IMR-90 (cell line): ENCODE data around the gene VTCN1. TPM values are rescaled to one million over a fixed set of nuclear protein-coding genes. Genes with fewer than 3 reads are reported as not detected.

ENCODE experiments used
- ATAC-seq: fragments of 200-7000 bp; cut with Tn5 transposase; 2 replicates; pipeline ENCODE4 v1.9.1; 2020; ENCODE audit warnings: low read depth, mild to moderate bottlenecking, moderate library complexity
- BruUV-seq: library from RNA; stranded (reverse); fragments of 400-500 nt; replicated peaks from 2 replicates; lab custom pipeline; 2021; lab: Mats Ljungman, UMichigan
- CTCF ChIA-PET: fragments of 300-600 bp; formaldehyde crosslinking; extraction: SDS; loops from one replicate; lab custom pipeline; 2021; ENCODE audit warnings: antibody characterized with exemption; lab: Yijun Ruan, JAX
- POLR2A ChIA-PET: fragments of 300-600 bp; sonication (Branson Sonifier 250); formaldehyde crosslinking; loops from one replicate; lab custom pipeline; 2022; ENCODE audit warnings: antibody characterized with exemption; ENCODE audit not compliant: unreplicated experiment; lab: Charles Lee
- DNase-seq: peaks from one replicate; pipeline ENCODE4 v3.0.0; 2013
- H2AFZ ChIP-seq: replicated peaks from 2 replicates; pipeline ENCODE3; 2013; ENCODE audit warnings: low read length, mild to moderate bottlenecking; ENCODE audit not compliant: poor library complexity
- H2AK5ac ChIP-seq: 2 replicates; pipeline ENCODE4 v1.6.1; 2013; ENCODE audit warnings: low read depth, low read length, inconsistent platforms
- H2AK9ac ChIP-seq: replicated peaks from 2 replicates; pipeline ENCODE3; 2013; ENCODE audit warnings: mild to moderate bottlenecking, low read depth, low read length, moderate library complexity; ENCODE audit not compliant: poor library complexity
- H2BK120ac ChIP-seq: 2 replicates; pipeline ENCODE4 v1.6.1; 2013; ENCODE audit warnings: low read depth, low read length, inconsistent platforms
- H2BK15ac ChIP-seq: 3 replicates; pipeline ENCODE4 v1.6.1; 2013; ENCODE audit warnings: low read depth, low read length, inconsistent platforms
- H2BK20ac ChIP-seq: 2 replicates; pipeline ENCODE4 v1.6.1; 2013; ENCODE audit warnings: low read depth, mild to moderate bottlenecking, inconsistent platforms, low read length, moderate library complexity
- H2BK5ac ChIP-seq: 2 replicates; pipeline ENCODE4 v1.6.1; 2013; ENCODE audit warnings: mild to moderate bottlenecking, low read depth, low read length, inconsistent platforms; ENCODE audit not compliant: poor library complexity, severe bottlenecking
- H3K14ac ChIP-seq: replicated peaks from 2 replicates; pipeline ENCODE4 v1.6.1; 2013; ENCODE audit warnings: low read depth, low read length, inconsistent platforms
- H3K18ac ChIP-seq: 2 replicates; pipeline ENCODE4 v1.6.1; 2013; ENCODE audit warnings: low read depth, low read length, control low read depth
- H3K23ac ChIP-seq: 2 replicates; pipeline ENCODE4 v1.6.1; 2013; ENCODE audit warnings: low read depth, low read length, inconsistent platforms
- H3K27ac ChIP-seq: 2 replicates; pipeline ENCODE4 v1.5.1; 2013; ENCODE audit warnings: mild to moderate bottlenecking, control low read depth, low read length; ENCODE audit not compliant: insufficient read depth
- H3K27me3 ChIP-seq: 2 replicates; pipeline ENCODE4 v1.6.1; 2013; ENCODE audit warnings: low read length; ENCODE audit not compliant: control insufficient read depth, insufficient read depth
- H3K36me3 ChIP-seq: 2 replicates; pipeline ENCODE4 v1.6.1; 2013; ENCODE audit warnings: low read length, mixed read lengths; ENCODE audit not compliant: control insufficient read depth, insufficient read depth
- H3K4ac ChIP-seq: 2 replicates; pipeline ENCODE4 v1.6.1; 2013; ENCODE audit warnings: low read depth, low read length, inconsistent platforms
- H3K4me1 ChIP-seq: 2 replicates; pipeline ENCODE4 v1.6.1; 2013; ENCODE audit warnings: low read length, mixed read lengths; ENCODE audit not compliant: control insufficient read depth, insufficient read depth
- H3K4me2 ChIP-seq: 2 replicates; pipeline ENCODE4 v1.6.1; 2013; ENCODE audit warnings: low read depth, mild to moderate bottlenecking, control low read depth, low read length, moderate library complexity
- H3K4me3 ChIP-seq: 2 replicates; pipeline ENCODE4 v1.5.1; 2013; ENCODE audit warnings: low read depth, mild to moderate bottlenecking, control low read depth, low read length, moderate library complexity; ENCODE audit not compliant: insufficient read depth
- H3K56ac ChIP-seq: 2 replicates; pipeline ENCODE4 v1.6.1; 2013; ENCODE audit warnings: low read length, inconsistent platforms; ENCODE audit not compliant: insufficient read depth; ENCODE audit errors: extremely low read depth
- H3K79me1 ChIP-seq, 2 experiments: 2 replicates each; pipeline ENCODE4 v1.6.1; 2013; ENCODE audit warnings: low read length in 2 of 2, inconsistent platforms in 1 of 2, low read depth in 1 of 2
- H3K9ac ChIP-seq: 2 replicates; pipeline ENCODE4 v1.6.1; 2013; ENCODE audit warnings: low read depth, low read length, control low read depth
- H3K9me1 ChIP-seq: 2 replicates; pipeline ENCODE4 v1.6.1; 2013; ENCODE audit warnings: low read length, inconsistent platforms; ENCODE audit not compliant: insufficient read depth
- H3K9me3 ChIP-seq: 2 replicates; pipeline ENCODE4 v1.6.1; 2013; ENCODE audit warnings: low read length; ENCODE audit not compliant: control insufficient read depth, insufficient read depth
- H4K20me1 ChIP-seq: 2 replicates; pipeline ENCODE4 v1.6.1; 2013; ENCODE audit warnings: low read length, inconsistent platforms; ENCODE audit not compliant: insufficient read depth
- H4K5ac ChIP-seq: 2 replicates; pipeline ENCODE4 v1.6.1; 2013; ENCODE audit warnings: mild to moderate bottlenecking, low read depth, low read length, control low read depth
- H4K8ac ChIP-seq, 2 experiments: 2 replicates each; pipeline ENCODE4 v1.6.1; 2013; ENCODE audit warnings: low read depth in 2 of 2, low read length in 2 of 2, control low read depth in 1 of 2, inconsistent platforms in 1 of 2
- H4K91ac ChIP-seq: 2 replicates; pipeline ENCODE4 v1.6.1; 2013; ENCODE audit warnings: low read depth, low read length, inconsistent platforms; ENCODE audit not compliant: insufficient read depth
- BHLHE40 ChIP-seq: fragments of 150-350 bp; IDR thresholded peaks from 2 replicates; pipeline ENCODE4 v1.6.1; 2016; ENCODE audit warnings: mild to moderate bottlenecking, low read depth, low read length
- CEBPB ChIP-seq: IDR thresholded peaks from 2 replicates; pipeline ENCODE4 v1.6.1; 2012; ENCODE audit warnings: low read depth, low read length, improper control_type of control experiment
- FOS ChIP-seq: fragments of 150-350 bp; IDR thresholded peaks from 2 replicates; pipeline ENCODE4 v1.6.1; 2016; ENCODE audit warnings: low read depth, low read length
- MAZ ChIP-seq: IDR thresholded peaks from 2 replicates; pipeline ENCODE4 v1.6.1; 2012; ENCODE audit warnings: low read depth, mild to moderate bottlenecking, low read length, improper control_type of control experiment, moderate library complexity, borderline replicate concordance
- RFX5 ChIP-seq: IDR thresholded peaks from 2 replicates; pipeline ENCODE4 v1.8.0; 2012; ENCODE audit warnings: low read depth, mild to moderate bottlenecking, low read length, moderate library complexity
- WGBS, 2 experiments: methylation state at CpG; one replicate each; pipeline versions ENCODE4 v1.1.5 to v1.1.7; 2013; ENCODE audit warnings: missing lambda C conversion rate in 2 of 2; ENCODE audit not compliant: insufficient read length in 1 of 2; ENCODE audit errors: extremely low coverage in 2 of 2; 5-methylcytosine and 5-hydroxymethylcytosine counted together
- dilution Hi-C: fragments of 300-500 bp; cut with HindIII; formaldehyde crosslinking; loops from one replicate; pipeline ENCODE4 v1.14.3; 2018; ENCODE audit warnings: low sequenced_read_pairs; ENCODE audit not compliant: unreplicated experiment
- in situ Hi-C: fragments of 300-500 bp; cut with MboI; formaldehyde crosslinking; loops from 3 replicates; pipeline ENCODE4 v1.14.3; 2019; ENCODE audit warnings: low sequenced_read_pairs, inconsistent platforms, mixed read lengths
- intact Hi-C: fragments of 100-400 bp; cut with micrococcal nuclease; formaldehyde crosslinking; loops from 2 replicates; pipeline ENCODE4 v1.10.0; 2022
- polyA plus RNA-seq, 3 experiments: library from polyadenylated mRNA; depleted of rRNA; stranded (reverse); fragments of >200 nt; gene quantifications; 2 replicates each; pipeline ENCODE4 v1.2.3, GENCODE V29; 2012; ENCODE audit warnings: low replicate concordance in 1 of 3
- total RNA-seq: library from RNA; depleted of rRNA; stranded (reverse); fragments of >200 nt; gene quantifications from 2 replicates; pipeline ENCODE4 v1.2.3, GENCODE V29; 2012
- TF ChIP-seq, protein P1 (sequence below): conservative IDR thresholded peaks from 2 replicates; pipeline ENCODE4 v1.5.1; 2012; ENCODE audit warnings: mild to moderate bottlenecking, low read depth, low read length, improper control_type of control experiment

The VTCN1 gene
- total and polyA plus RNA-seq, 2 of the 4 experiments (the other 2 are of a cell fraction): not detected

DNA sequence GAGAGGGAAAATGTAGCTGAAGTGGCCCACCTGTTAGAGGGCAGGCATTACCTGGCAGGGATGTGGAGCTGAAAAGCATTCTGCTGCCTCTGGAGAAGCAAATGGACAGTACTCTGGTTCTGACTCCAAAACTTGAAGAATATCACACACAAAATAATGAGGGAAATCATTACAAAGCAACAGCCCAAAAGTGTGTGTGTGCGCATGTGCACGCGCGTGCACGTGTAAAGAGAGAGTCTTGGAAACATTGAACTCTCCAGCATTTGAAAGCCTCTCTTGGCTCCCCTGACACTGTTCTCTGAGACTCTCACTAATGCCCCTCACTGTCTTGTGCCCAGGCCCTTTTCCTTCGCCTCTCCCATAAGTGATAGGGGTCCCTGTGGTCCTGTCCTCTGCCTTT is 2.3 kb upstream of the VTCN1 start:
- no peak overlapping the region for H2BK120ac ChIP-seq
- DNase-seq (no peak), ATAC-seq (no peak)
- H3K14ac ChIP-seq: no peak overlapping the region
- no TSS peak for BruUV-seq
- H3K79me1 ChIP-seq: no peaks in the 10 kb centered on the region
- H2BK5ac ChIP-seq: no peak overlapping the region
- no peak overlapping the region for H3K56ac ChIP-seq
- TF ChIP-seq MAZ (no peak), BHLHE40 (no peak), RFX5 (no peak), CEBPB (no peak), FOS (no peak)
- TF ChIP-seq, protein P1, sequence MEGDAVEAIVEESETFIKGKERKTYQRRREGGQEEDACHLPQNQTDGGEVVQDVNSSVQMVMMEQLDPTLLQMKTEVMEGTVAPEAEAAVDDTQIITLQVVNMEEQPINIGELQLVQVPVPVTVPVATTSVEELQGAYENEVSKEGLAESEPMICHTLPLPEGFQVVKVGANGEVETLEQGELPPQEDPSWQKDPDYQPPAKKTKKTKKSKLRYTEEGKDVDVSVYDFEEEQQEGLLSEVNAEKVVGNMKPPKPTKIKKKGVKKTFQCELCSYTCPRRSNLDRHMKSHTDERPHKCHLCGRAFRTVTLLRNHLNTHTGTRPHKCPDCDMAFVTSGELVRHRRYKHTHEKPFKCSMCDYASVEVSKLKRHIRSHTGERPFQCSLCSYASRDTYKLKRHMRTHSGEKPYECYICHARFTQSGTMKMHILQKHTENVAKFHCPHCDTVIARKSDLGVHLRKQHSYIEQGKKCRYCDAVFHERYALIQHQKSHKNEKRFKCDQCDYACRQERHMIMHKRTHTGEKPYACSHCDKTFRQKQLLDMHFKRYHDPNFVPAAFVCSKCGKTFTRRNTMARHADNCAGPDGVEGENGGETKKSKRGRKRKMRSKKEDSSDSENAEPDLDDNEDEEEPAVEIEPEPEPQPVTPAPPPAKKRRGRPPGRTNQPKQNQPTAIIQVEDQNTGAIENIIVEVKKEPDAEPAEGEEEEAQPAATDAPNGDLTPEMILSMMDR: no peak
- whole genome bisulfite sequencing, 2 experiments: 100% methylated on average over 1 of the region's 6 CpGs; no CpG with 5 or more reads in 1 of the 2 experiments
- no peak overlapping the region for H3K27ac ChIP-seq
- dilution Hi-C loops: no loop called here
- in situ Hi-C loops: no loop called here
- no peak overlapping the region for H2BK15ac ChIP-seq
- H2AK5ac ChIP-seq: no peak overlapping the region
- H3K27me3 ChIP-seq: peaks cover 19% of the 10 kb centered on the region
- intact Hi-C loops: no loop called here
- H3K23ac ChIP-seq: no peak overlapping the region
- H2BK20ac ChIP-seq: no peak overlapping the region
- no peaks in the 10 kb centered on the region for H4K20me1 ChIP-seq
- no peak overlapping the region for H4K5ac ChIP-seq
- H3K4me2 ChIP-seq: no peak overlapping the region
- no peaks in the 10 kb centered on the region for H3K4me1 ChIP-seq
- H2AK9ac ChIP-seq: no peak overlapping the region
- H4K8ac ChIP-seq: no peak overlapping the region
- no peaks in the 10 kb centered on the region for H3K9me3 ChIP-seq
- no peak overlapping the region for H3K4me3 ChIP-seq
- POLR2A ChIA-PET: interaction anchor here (0.6 kb wide), 1 partner anchor 12 kb away, joined by 3 read pairs; no protein-coding TSS in a partner anchor
- H3K18ac ChIP-seq: no peak overlapping the region
- no peak overlapping the region for H3K4ac ChIP-seq
- CTCF ChIA-PET: no interaction called here
- no peak overlapping the region for H3K9ac ChIP-seq
- no peaks in the 10 kb centered on the region for H3K9me1 ChIP-seq
- no peaks in the 10 kb centered on the region for H3K36me3 ChIP-seq
- H4K91ac ChIP-seq: no peak overlapping the region
- no peak overlapping the region for H2AFZ ChIP-seq
